GM18519 (cell line): ENCODE results near the gene ADAMTS19.

Source experiments
- ATAC-seq: cut with Tn5 transposase; IDR thresholded peaks from one replicate; pipeline ENCODE4 v1.9.1; 2021; ENCODE audit warnings: mild to moderate bottlenecking, moderate library complexity; ENCODE audit not compliant: unreplicated experiment, low FRiP score

The ADAMTS19 gene

DNA sequence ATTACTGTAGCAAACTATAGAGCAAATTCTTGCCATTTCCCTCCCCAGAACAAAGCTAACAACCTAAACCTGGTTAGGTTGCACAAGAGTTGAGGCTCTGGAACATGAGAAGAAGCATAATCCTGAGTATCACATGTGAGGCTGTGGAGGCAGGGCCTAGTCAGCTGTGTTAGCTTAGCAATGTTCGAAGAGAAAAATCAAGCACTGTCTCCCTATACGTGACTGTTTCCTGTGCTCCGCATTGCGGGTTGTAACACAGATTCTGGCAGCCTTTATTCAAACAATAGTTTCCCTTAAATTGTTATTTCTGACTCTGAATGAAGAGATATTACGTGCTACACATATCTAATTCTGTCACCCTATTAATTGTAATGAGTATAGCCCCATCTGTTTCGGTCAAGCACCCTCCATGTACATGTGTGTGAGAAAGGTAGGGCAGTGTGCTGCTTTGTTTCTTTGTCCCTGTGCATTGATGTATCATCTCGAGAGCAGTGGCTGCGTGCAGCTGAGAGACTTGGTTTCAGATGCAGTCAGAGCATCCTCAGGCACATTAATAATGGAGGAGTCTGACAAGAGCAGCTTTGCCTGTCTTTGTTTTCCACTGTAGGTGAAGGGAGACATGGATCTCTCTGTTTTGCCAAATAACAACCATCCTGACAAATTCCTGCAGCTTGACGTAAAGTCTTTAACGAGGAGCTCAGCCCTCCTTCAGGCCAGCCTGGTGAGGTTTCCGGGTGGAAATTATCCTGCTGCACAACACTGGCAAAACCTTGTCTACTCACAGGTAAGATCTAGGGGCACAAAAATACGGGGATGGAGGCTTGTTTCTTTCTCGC is 287.7 kb downstream of the ADAMTS19 start, which contains the start of gene MINAR2:
MINAR2 (plus strand) TSS at position 523 of the 836 bp plus-strand sequence; CDS start at position 620, 97 bp downstream.
- ATAC-seq = no peak

GRCh38 chr5:129748913-129749880 is 289.1 kb downstream of the ADAMTS19 start:
- no peak for ATAC-seq

DNA sequence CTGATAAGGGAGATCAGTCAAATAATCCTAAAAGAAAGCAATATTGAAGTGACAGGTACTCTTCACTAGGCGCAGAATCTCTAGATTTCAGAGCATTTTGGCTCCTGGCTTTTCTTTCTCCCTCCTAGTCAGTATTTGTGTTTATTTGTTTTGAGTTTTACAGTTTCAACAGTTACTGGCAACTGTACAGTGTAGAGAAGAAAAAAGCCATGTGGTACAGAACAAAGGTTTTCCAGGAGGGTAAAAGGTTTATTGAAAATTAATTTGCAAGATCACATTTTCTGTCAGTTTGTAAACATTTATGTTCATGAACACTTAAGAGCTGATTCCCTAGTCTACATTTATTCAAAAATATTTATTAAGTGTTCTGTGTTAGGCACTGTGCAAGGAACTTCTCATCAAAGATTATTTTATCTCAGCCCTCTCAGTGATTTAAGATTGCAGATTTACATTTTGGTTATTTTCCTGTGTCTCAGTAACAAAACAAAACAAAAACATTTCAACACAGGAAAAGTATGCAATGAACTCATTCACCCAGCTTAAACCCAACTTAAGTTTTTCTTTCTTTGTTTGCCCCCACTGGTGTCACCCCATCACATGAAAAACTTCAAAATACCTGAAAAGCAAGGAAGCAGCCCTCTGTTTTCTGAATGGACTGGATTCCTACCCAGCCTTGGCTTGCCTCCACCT is 300.7 kb downstream of the ADAMTS19 start:
- no peak for ATAC-seq

GRCh38 chr5:129763651-129764050 is 303.6 kb downstream of the ADAMTS19 start:
- no peak for ATAC-seq

DNA sequence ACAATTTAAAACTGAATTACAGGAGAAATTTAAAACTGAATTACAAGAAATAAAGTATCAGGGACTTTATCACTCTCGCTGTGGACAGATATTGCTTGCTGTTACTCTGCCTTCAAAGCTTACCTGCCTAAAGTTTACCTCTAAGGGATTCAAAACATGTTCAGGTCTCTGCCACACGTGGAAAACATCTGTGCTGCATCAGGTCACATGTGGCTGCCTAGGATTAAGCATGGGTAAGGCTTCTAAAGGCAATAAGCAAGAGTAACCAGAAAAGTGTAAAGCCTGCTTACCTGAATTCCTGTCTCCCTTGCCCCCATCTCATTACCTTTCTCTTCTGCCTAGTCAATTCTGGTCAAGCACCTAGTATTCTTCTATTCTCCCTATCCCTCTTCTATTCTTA is 306.7 kb downstream of the ADAMTS19 start:
- ATAC-seq = no peak

- ATAC-seq = peak; percentile 91
Observed at GRCh38 chr5:129767927-129768380, 307.9 kb downstream of the ADAMTS19 start.

DNA sequence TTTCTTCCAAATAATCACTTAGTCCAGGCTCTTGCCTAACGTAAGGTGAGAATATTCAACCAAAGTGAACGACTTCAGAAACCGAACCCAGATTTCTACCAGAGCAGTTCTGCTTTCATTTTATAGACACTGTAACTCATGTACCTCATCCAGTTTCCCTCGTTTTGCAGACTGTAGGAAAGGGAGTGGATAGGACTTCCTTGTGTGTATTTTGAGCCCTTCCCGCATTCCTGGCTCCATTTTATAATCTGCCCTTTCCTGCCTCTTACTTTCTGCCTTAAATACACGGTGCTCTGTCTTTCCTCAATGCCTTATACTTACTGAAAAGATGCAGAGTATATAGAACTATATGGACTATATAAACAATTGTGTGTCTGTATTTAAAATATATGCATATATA is 308.6 kb downstream of the ADAMTS19 start:
- no peak for ATAC-seq

DNA sequence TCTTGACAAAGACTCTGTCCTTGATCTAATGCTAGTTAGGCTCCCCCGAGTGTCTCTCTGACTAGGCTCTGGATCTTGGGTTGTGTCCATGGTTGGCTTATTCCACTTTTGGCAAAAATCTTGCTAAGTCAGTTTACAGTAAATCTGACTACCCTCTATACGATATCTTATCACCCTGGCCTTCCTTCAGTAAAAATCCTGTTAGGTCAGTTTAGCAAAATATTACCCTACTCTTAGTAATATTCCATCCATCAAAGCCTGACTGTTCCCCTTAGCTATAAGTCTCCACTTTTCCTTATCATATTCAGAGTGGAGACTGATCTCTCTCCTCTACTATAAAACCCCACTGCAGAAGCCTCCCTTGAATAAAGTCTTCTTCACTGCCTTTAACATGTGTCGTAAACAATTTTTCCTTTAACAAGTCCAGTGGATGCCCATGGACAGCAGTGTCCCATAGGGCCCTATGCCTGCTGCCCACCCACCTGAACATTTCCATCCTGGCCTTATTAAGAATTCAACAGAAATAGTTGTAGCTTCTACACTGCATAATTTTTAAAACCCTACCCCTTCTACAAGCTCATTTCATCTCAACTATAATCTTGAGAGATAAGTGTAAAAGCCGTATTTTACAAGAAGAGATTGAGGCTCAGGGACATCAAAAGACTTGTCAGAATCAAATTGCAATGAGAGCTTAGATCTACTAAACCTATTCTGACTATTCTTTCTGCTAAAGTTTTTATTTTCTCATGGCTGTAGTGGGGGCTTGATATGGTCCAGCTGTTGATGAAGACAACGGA is 310.1 kb downstream of the ADAMTS19 start:
- ATAC-seq = no peak

- ATAC-seq = peak; percentile 62
Observed at GRCh38 chr5:129771058-129771838, 311.1 kb downstream of the ADAMTS19 start.

GRCh38 chr5:129773376-129773775 is 313.3 kb downstream of the ADAMTS19 start:
- ATAC-seq = no peak

DNA sequence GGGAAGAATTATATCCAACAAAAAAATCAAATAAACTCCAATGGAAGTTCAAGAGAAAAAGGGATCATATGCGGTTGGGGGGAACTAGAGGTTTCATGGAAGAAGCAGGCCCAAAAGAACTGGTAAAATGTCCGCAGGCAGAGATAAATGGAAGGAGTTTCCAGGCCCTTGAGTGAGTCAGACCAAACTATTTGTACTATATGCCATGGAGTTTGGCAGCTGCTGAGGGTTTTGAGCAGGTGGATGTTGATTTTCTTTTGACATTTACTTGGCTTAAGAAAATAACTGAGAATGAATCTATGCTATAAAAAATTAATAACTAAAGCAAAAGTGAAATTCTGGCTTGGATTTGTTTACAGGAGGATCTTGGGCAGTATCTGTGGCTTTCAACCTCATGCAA is 321.5 kb downstream of the ADAMTS19 start:
- no peak for ATAC-seq
